Smooth muscle cell (in vitro differentiated cells): ENCODE data around the gene ZNF655. TPM values are rescaled to one million over a fixed set of nuclear protein-coding genes. Genes with fewer than 3 reads are reported as not detected.
"Not testable (repeated sequence)": the region's sequence is repeated elsewhere in the genome, so short reads cannot be mapped to it uniquely, and the experiment has no call there.

Source experiments
- DNase-seq: peaks from one replicate; lab custom pipeline; 2025; ENCODE audit not compliant: unreplicated experiment; lab: John Stamatoyannopoulos, UW
- H2AFZ ChIP-seq: fragments of 200-600 bp; sonication (generic); 2 replicates; pipeline ENCODE4 v1.6.0; 2016; ENCODE audit warnings: antibody characterized with exemption, low read depth, mild to moderate bottlenecking
- H3F3A ChIP-seq: fragments of 200-600 bp; sonication (generic); 2 replicates; pipeline ENCODE4 v1.6.0; 2017; ENCODE audit warnings: antibody characterized with exemption, low read depth
- H3K27ac ChIP-seq: fragments of 200-600 bp; sonication (generic); 2 replicates; pipeline ENCODE4 v1.5.1; 2016; ENCODE audit warnings: low read depth, mild to moderate bottlenecking
- H3K27me3 ChIP-seq: fragments of 200-600 bp; sonication (generic); 2 replicates; pipeline ENCODE4 v1.6.1; 2016; ENCODE audit warnings: low read depth, mild to moderate bottlenecking
- H3K36me3 ChIP-seq: fragments of 200-600 bp; sonication (generic); 2 replicates; pipeline ENCODE4 v1.5.1; 2016; ENCODE audit warnings: low read depth
- H3K4me1 ChIP-seq: fragments of 200-600 bp; sonication (generic); 2 replicates; pipeline ENCODE4 v1.5.1; 2016; ENCODE audit warnings: low read depth
- H3K4me2 ChIP-seq: fragments of 200-600 bp; sonication (generic); 2 replicates; pipeline ENCODE4 v1.6.0; 2016; ENCODE audit warnings: mild to moderate bottlenecking
- H3K4me3 ChIP-seq: fragments of 200-600 bp; sonication (generic); 2 replicates; pipeline ENCODE4 v1.5.1; 2016; ENCODE audit warnings: mild to moderate bottlenecking
- H3K79me2 ChIP-seq: fragments of 200-600 bp; sonication (generic); 2 replicates; pipeline ENCODE4 v1.6.0; 2016; ENCODE audit warnings: low read depth, mild to moderate bottlenecking
- H3K9ac ChIP-seq: fragments of 200-600 bp; sonication (generic); 2 replicates; pipeline ENCODE4 v1.6.0; 2016; ENCODE audit warnings: low read depth
- H3K9me3 ChIP-seq: fragments of 200-600 bp; sonication (generic); replicated peaks from 2 replicates; pipeline ENCODE4 v1.5.1; 2016; ENCODE audit warnings: low read depth
- H4K20me1 ChIP-seq: fragments of 200-600 bp; sonication (generic); 2 replicates; pipeline ENCODE4 v1.6.0; 2016; ENCODE audit warnings: low read depth
- WGBS: methylation state at CpG from one replicate; pipeline ENCODE4 v1.1.7; 2016; ENCODE audit warnings: low lambda C conversion rate; 5-methylcytosine and 5-hydroxymethylcytosine counted together
- polyA plus RNA-seq: library from polyadenylated mRNA; unstranded; fragments of >200 nt; fragmentation: Nextera tagmentation; extraction: Ambion mirVana; gene quantifications from 2 replicates; pipeline ENCODE4 v1.2.1, GENCODE V29; 2016
- total RNA-seq: library from RNA; depleted of rRNA; stranded (reverse); fragments of >200 nt; gene quantifications from 2 replicates; pipeline ENCODE4 v1.2.3, GENCODE V29; 2014
- TF ChIP-seq, protein P1 (sequence below): fragments of 200-600 bp; sonication (generic); IDR thresholded peaks from 2 replicates; pipeline ENCODE4 v1.5.1; 2017; ENCODE audit warnings: borderline replicate concordance, mild to moderate bottlenecking, antibody characterized with exemption; ENCODE audit not compliant: insufficient read depth, poor library complexity, severe bottlenecking

Gene ZNF655
- total and polyA plus RNA-seq, 2 experiments from 2014 or later = 21.6 to 67.2 TPM

DNA sequence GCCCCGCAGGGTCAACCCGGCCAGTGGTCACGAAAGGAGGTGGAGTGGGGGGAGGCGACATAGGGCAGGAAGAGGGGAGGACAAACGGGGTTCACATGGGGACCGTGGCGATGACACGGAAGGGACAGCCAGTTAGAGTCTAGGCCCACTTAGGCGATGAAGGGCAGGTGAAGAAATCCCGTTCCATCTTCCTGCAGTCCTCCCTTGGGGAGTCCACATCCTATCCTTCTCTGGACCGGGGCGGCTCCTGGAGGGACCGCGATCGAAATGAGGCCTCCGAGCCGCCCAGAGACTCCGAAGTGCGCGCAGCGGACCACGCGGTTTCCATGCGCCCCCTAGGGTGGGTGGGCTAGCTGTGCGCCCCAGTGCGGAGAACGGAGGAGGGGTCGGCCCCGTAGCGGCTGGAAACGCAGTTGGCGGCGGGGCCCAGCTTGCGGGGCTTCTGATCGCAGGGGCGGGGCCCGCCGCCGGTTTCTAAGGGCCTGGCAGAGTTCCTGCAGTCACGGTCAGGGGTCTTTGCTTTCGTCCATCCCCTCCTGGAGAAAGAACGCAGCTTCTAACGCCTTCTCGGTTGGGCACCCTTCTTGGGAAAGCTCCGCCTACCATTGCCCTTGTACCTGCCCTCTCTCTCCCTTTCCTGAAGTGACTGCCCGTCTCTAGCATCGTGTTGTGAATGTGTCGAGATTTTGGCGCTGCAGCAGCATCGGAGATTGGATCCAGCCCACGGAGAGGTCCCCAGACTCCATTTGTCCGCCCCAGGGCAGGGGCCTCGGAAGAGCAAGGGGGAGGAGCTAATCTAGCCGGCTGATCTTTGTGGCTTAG, 21.7 kb downstream of the ZNF655 start:
- Histone ChIP-seq H3F3A (peaks cover 13% of the 10 kb centered on the region), H3K27me3 (no peaks in the 10 kb centered on the region), H3K9me3 (no peaks in the 10 kb centered on the region), H3K9ac (peak overlapping the region; percentile 40), H4K20me1 (peaks cover 12% of the 10 kb centered on the region), H3K4me3 (peak overlapping the region; percentile 67), H3K36me3 (no peaks in the 10 kb centered on the region), H2AFZ (peak overlapping the region; percentile 10), H3K4me2 (peak overlapping the region; percentile 96), H3K27ac (no peak overlapping the region), H3K4me1 (peaks cover 4% of the 10 kb centered on the region), H3K79me2 (no peaks in the 10 kb centered on the region)
- WGBS = 6% methylated on average over 52 of the region's 54 CpGs
- no peak for DNase-seq
- TF ChIP-seq, protein P1, sequence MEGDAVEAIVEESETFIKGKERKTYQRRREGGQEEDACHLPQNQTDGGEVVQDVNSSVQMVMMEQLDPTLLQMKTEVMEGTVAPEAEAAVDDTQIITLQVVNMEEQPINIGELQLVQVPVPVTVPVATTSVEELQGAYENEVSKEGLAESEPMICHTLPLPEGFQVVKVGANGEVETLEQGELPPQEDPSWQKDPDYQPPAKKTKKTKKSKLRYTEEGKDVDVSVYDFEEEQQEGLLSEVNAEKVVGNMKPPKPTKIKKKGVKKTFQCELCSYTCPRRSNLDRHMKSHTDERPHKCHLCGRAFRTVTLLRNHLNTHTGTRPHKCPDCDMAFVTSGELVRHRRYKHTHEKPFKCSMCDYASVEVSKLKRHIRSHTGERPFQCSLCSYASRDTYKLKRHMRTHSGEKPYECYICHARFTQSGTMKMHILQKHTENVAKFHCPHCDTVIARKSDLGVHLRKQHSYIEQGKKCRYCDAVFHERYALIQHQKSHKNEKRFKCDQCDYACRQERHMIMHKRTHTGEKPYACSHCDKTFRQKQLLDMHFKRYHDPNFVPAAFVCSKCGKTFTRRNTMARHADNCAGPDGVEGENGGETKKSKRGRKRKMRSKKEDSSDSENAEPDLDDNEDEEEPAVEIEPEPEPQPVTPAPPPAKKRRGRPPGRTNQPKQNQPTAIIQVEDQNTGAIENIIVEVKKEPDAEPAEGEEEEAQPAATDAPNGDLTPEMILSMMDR = peak; percentile 45

DNA sequence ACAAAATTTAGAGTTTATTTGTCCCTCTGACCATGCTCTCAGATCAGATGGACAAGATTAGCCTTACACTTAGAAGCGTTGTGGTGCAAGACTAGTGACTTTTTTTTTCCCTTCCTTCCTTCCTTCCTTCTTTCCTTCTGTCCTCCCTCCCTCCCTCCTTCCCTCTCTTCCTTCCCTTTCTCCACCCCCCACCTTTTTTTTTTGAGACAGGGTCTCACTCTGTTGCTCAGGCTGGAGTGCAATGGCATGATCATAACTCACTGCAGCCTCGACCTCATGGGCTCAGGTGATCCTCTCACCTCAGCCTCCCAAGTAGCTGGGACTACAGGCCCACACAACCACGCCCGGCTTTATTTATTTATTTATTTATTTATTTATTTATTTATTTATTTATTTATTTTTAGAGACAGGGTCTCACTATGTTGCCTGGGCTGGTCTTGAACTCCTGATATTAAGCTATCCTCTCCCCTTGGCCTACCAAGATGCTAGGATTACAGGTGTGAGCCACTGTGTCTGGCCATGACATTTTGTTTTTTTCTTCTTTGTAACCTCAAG, 22.4 kb downstream of the ZNF655 start:
- 58% methylated on average over 4 of the region's 4 CpGs for WGBS
- H3K9ac ChIP-seq = peak overlapping the region; percentile 40
- peak overlapping the region; percentile 96 for H3K4me2 ChIP-seq
- not testable (repeated sequence) for H3K27ac ChIP-seq, H3K36me3 ChIP-seq, DNase-seq, H3K9me3 ChIP-seq, H3K27me3 ChIP-seq, H3K79me2 ChIP-seq, H3K4me1 ChIP-seq
- H3K4me3 ChIP-seq = peak overlapping the region; percentile 67
- H2AFZ ChIP-seq = peak overlapping the region; percentile 10
- peaks cover 13% of the 10 kb centered on the region for H3F3A ChIP-seq
- H4K20me1 ChIP-seq = peaks cover 10% of the 10 kb centered on the region

DNA sequence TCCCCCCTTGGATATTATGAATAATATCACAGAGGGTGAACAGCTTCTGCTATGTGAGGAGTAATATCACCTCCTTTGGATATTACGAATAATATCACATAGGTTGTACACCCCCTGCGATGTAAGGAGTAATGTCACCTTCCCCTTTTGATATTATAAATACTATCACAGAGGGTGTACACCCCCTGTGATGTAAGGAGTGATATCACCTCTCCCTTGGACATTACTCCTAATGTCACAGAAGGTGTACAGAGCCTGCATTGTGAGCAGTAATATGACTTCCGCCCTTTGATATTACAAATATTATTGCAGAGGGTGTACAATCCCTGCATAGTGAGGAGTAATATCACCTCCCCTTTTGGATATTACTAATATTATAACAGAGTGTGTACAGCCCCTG, 30.4 kb downstream of the ZNF655 start:
- Histone ChIP-seq H3K36me3 (no peaks in the 10 kb centered on the region), H3K9me3 (no peaks in the 10 kb centered on the region), H3K4me2 (no peak overlapping the region), H3K9ac (no peak overlapping the region), H3F3A (no peaks in the 10 kb centered on the region), H3K27me3 (no peaks in the 10 kb centered on the region), H4K20me1 (no peaks in the 10 kb centered on the region), H2AFZ (no peak overlapping the region), H3K4me3 (no peak overlapping the region), H3K79me2 (no peaks in the 10 kb centered on the region), H3K27ac (no peak overlapping the region), H3K4me1 (no peaks in the 10 kb centered on the region)
- TF ChIP-seq, protein P1 = no peak
- no peak for DNase-seq
- 93% methylated on average over 3 of the region's 3 CpGs for WGBS

DNA sequence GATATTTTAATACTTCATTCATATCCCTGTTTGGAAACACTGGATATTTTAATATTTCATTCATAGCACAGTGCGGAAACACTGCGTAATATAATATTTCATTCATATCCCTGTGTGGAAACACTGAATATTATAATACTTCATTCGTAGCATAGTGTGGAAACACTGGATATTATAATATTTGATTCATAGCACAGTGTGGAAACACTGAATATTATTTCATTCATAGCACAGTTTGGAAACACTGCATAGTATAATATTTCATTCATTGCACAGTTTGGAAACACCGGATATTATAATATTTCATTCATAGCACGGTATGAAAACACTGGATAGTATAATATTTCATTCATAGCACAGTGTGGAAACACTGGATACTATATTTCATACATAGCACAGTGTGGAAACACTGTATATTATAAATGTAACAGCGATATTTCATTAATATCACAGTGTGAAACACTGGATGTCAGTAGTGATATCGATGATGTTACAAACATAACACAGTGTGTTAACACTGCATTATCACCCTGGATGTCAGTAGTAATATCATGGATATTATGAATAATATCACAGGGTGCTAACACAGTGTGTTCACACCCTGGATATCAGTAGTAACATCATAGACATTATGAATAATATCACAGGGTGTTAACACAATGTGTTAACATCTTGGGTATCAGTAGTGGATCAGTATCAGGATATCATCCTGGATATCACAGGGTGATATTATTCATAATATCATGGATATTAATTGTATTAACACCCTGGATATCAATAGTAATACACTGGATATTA, 36.7 kb downstream of the ZNF655 start:
- Histone ChIP-seq H2AFZ (no peak overlapping the region), H3K27ac (no peak overlapping the region), H4K20me1 (no peaks in the 10 kb centered on the region), H3K9ac (no peak overlapping the region), H3K4me2 (no peak overlapping the region), H3K79me2 (no peaks in the 10 kb centered on the region), H3K9me3 (no peaks in the 10 kb centered on the region), H3K4me1 (no peaks in the 10 kb centered on the region), H3F3A (no peaks in the 10 kb centered on the region), H3K27me3 (no peaks in the 10 kb centered on the region), H3K36me3 (no peaks in the 10 kb centered on the region), H3K4me3 (no peak overlapping the region)
- TF ChIP-seq, protein P1 = no peak
- 88% methylated on average over 7 of the region's 7 CpGs for WGBS
- DNase-seq = no peak
